ENCODE results near the gene STRAP.

DNA sequence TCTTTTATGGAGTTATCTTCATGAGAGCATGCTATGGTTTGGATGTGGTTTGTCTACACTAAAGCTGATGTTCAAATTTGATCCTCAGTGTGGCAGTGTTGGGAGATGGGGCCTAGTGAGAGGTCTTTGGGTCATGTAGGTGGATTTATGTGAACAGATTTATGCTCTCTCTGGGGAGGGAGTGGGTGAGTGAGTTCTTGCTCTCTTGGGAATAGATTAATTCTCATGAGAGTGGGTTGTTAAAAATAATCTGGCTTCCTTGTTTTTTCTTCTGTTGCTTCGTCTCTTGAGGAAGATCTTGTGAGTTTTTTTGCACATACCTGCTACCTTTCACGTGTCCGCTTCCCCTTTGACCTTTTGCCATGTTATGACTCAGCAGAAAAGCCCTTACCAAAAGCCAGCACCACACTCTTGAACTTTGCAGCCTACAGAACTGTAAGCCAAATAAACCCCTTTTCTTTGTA lies 49.4 kb downstream of the STRAP start:
- TF ChIP-seq, protein P1, sequence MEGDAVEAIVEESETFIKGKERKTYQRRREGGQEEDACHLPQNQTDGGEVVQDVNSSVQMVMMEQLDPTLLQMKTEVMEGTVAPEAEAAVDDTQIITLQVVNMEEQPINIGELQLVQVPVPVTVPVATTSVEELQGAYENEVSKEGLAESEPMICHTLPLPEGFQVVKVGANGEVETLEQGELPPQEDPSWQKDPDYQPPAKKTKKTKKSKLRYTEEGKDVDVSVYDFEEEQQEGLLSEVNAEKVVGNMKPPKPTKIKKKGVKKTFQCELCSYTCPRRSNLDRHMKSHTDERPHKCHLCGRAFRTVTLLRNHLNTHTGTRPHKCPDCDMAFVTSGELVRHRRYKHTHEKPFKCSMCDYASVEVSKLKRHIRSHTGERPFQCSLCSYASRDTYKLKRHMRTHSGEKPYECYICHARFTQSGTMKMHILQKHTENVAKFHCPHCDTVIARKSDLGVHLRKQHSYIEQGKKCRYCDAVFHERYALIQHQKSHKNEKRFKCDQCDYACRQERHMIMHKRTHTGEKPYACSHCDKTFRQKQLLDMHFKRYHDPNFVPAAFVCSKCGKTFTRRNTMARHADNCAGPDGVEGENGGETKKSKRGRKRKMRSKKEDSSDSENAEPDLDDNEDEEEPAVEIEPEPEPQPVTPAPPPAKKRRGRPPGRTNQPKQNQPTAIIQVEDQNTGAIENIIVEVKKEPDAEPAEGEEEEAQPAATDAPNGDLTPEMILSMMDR (IDR thresholded peaks at IDR 0.05), result no peak
- no peak for TF ChIP-seq POLR2A (IDR thresholded peaks at IDR 0.05)
- TF ChIP-seq POLR2AphosphoS5 (IDR thresholded peaks at IDR 0.05; ENCODE audit: insufficient read depth in 1 of 2, low read depth in 1 of 2), result no peak
